GM19372 (cell line): Measurements from ENCODE around the gene NUP205.
"Not testable (repeated sequence)": the region's sequence is repeated elsewhere in the genome, so short reads cannot be mapped to it uniquely, and the experiment has no call there.

Experiments
- ATAC-seq: cut with Tn5 transposase; IDR thresholded peaks from one replicate; pipeline ENCODE4 v1.9.1; 2021; ENCODE audit warnings: mild to moderate bottlenecking, low read depth, moderate library complexity; ENCODE audit not compliant: unreplicated experiment

Gene NUP205

GRCh38 chr7:135690566-135690965 is 132.8 kb downstream of the NUP205 start:
- no peak for ATAC-seq

GRCh38 chr7:135692055-135692454 is 134.3 kb downstream of the NUP205 start:
- ATAC-seq: no peak

GRCh38 chr7:135692606-135693005 is 134.9 kb downstream of the NUP205 start:
- not testable (repeated sequence) for ATAC-seq

- no peak for ATAC-seq
Observed at GRCh38 chr7:135693558-135693957, 135.8 kb downstream of the NUP205 start.

- no peak for ATAC-seq
Observed at GRCh38 chr7:135697276-135698049, 139.7 kb downstream of the NUP205 start.
